ENCODE data around the gene ZNF776. TPM values are rescaled to one million over a fixed set of nuclear protein-coding genes. Genes with fewer than 3 reads are reported as not detected.
"Not testable (repeated sequence)": the region's sequence is repeated elsewhere in the genome, so short reads cannot be mapped to it uniquely, and the experiment has no call there.

Gene ZNF776
- total RNA-seq, 2 experiments from 2014 or later, result 8.9 to 14.7 TPM

- POLR2A ChIA-PET; H3K36me3 Mint-ChIP-seq (ENCODE audit: low read depth); DNase-seq; ATAC-seq; H3K27ac Mint-ChIP-seq; H3K4me3 Mint-ChIP-seq; H3K9me3 Mint-ChIP-seq (ENCODE audit: low read depth); H3K27me3 Mint-ChIP-seq; H3K4me1 Mint-ChIP-seq: not testable (repeated sequence)
- intact Hi-C loops (cut with DNase I, micrococcal nuclease), result loop anchor here (1.0 to 5.0 kb wide), 3 partner anchors 164 to 419 kb away; no protein-coding TSS in a partner anchor
- CTCF ChIA-PET, result interaction anchor here (1.7 kb wide), 1 partner anchor 11 kb away, joined by 3 read pairs; the partner anchor contains the start of gene ZNF671
These were observed 7.8 kb upstream of the ZNF776 start for GRCh38 chr19:57738770-57739169.

- intact Hi-C loops (cut with DNase I, micrococcal nuclease), result loop anchor here (2.0 to 5.0 kb wide), 3 partner anchors 65 to 407 kb away; partner anchors contain the start of genes ZNF416 (in 1 of the 2) and ZNF552 (in 1 of the 2)
- H3K27ac Mint-ChIP-seq, result peak overlapping the region; percentile 98
These were observed 825 bp downstream of the ZNF776 start for GRCh38 chr19:57747472-57747807.

GRCh38 chr19:57748029-57748428 is 1.4 kb downstream of the ZNF776 start:
- H3K27me3 Mint-ChIP-seq, result no peaks in the 10 kb centered on the region
- CTCF ChIA-PET, result no interaction called here
- DNase-seq, result no peak
- POLR2A ChIA-PET, result interaction anchor here (1.9 kb wide), 1 partner anchor 21 kb away, joined by 8 read pairs; the partner anchor contains the start of gene ZNF671
- peak overlapping the region; percentile 93 for H3K4me3 Mint-ChIP-seq
- H3K4me1 Mint-ChIP-seq, result peaks cover 15% of the 10 kb centered on the region
- H3K9me3 Mint-ChIP-seq (ENCODE audit: low read depth), result peaks cover 40% of the 10 kb centered on the region
- peaks cover 66% of the 10 kb centered on the region for H3K36me3 Mint-ChIP-seq (ENCODE audit: low read depth)
- intact Hi-C loops (cut with DNase I, micrococcal nuclease), result loop anchor here in 1 of 2 experiments (5.0 kb wide), 1 partner anchor 64 kb away; the partner anchor contains the start of gene ZNF552
- H3K27ac Mint-ChIP-seq, result no peak overlapping the region
- no peak for ATAC-seq

More at GRCh38 chr19:57747472-57747807, 825 bp downstream of the ZNF776 start:
- peak overlapping the region; percentile 93 for H3K4me3 Mint-ChIP-seq
- H3K4me1 Mint-ChIP-seq, result peaks cover 15% of the 10 kb centered on the region
- ChIA-PET CTCF (interaction anchor here (1.2 kb wide), 1 partner anchor 13 kb away, joined by 3 read pairs; no protein-coding TSS in a partner anchor), POLR2A (interaction anchor here (0.7 to 1.9 kb wide), 2 partner anchors 20 to 197 kb away, joined by 3 to 8 read pairs; partner anchors contain the start of gene ZNF671)
- no peak for ATAC-seq
- no peak for DNase-seq
- peaks cover 60% of the 10 kb centered on the region for H3K36me3 Mint-ChIP-seq (ENCODE audit: low read depth)
- no peaks in the 10 kb centered on the region for H3K27me3 Mint-ChIP-seq
- H3K9me3 Mint-ChIP-seq (ENCODE audit: low read depth), result peaks cover 34% of the 10 kb centered on the region

GRCh38 chr19:57754091-57754673 is 7.6 kb downstream of the ZNF776 start:
- no peak overlapping the region for H3K4me3 Mint-ChIP-seq
- peaks cover 98% of the 10 kb centered on the region for H3K36me3 Mint-ChIP-seq (ENCODE audit: low read depth)
- ATAC-seq, result no peak
- H3K27ac Mint-ChIP-seq, result no peak overlapping the region
- H3K4me1 Mint-ChIP-seq, result peaks cover 3% of the 10 kb centered on the region
- intact Hi-C loops (cut with DNase I, micrococcal nuclease), result no loop called here
- H3K9me3 Mint-ChIP-seq (ENCODE audit: low read depth), result peaks cover 61% of the 10 kb centered on the region
- DNase-seq, result no peak
- H3K27me3 Mint-ChIP-seq, result no peaks in the 10 kb centered on the region
- ChIA-PET POLR2A (no interaction called here), CTCF (no interaction called here)

GRCh38 chr19:57755031-57755430 is 8.4 kb downstream of the ZNF776 start:
- CTCF ChIA-PET, result interaction anchor here (0.8 to 1.1 kb wide), 2 partner anchors 9 to 318 kb away, joined by 3 read pairs; no protein-coding TSS in a partner anchor
- Mint-ChIP-seq H3K36me3 (ENCODE audit: low read depth) (peaks cover 98% of the 10 kb centered on the region), H3K27me3 (no peaks in the 10 kb centered on the region), H3K4me3 (no peak overlapping the region), H3K27ac (no peak overlapping the region), H3K4me1 (no peaks in the 10 kb centered on the region), H3K9me3 (ENCODE audit: low read depth) (peaks cover 62% of the 10 kb centered on the region)
- POLR2A ChIA-PET, result no interaction called here
- DNase-seq (no peak), ATAC-seq (no peak)
- intact Hi-C loops (cut with DNase I, micrococcal nuclease), result no loop called here

GRCh38 chr19:57757941-57758340 is 11.3 kb downstream of the ZNF776 start:
- Mint-ChIP-seq H3K27me3 (no peaks in the 10 kb centered on the region), H3K4me1 (no peaks in the 10 kb centered on the region), H3K36me3 (ENCODE audit: low read depth) (peaks cover 87% of the 10 kb centered on the region), H3K9me3 (ENCODE audit: low read depth) (peaks cover 41% of the 10 kb centered on the region), H3K27ac (no peak overlapping the region), H3K4me3 (no peak overlapping the region)
- intact Hi-C loops (cut with DNase I, micrococcal nuclease), result no loop called here
- POLR2A ChIA-PET, result no interaction called here
- no peak for DNase-seq
- CTCF ChIA-PET, result no interaction called here
- no peak for ATAC-seq

- no peak overlapping the region for H3K27ac Mint-ChIP-seq
- no peaks in the 10 kb centered on the region for H3K4me1 Mint-ChIP-seq
- peaks cover 85% of the 10 kb centered on the region for H3K36me3 Mint-ChIP-seq (ENCODE audit: low read depth)
- ChIA-PET POLR2A (no interaction called here), CTCF (no interaction called here)
- no peak for ATAC-seq
- intact Hi-C loops (cut with DNase I, micrococcal nuclease), result no loop called here
- no peak overlapping the region for H3K4me3 Mint-ChIP-seq
- peaks cover 30% of the 10 kb centered on the region for H3K9me3 Mint-ChIP-seq (ENCODE audit: low read depth)
- DNase-seq, result no peak
- H3K27me3 Mint-ChIP-seq, result no peaks in the 10 kb centered on the region
These were observed 12.5 kb downstream of the ZNF776 start for GRCh38 chr19:57759096-57759495.

GRCh38 chr19:57769345-57770131 is 22.9 kb downstream of the ZNF776 start, which contains the start of gene ZNF586:
ZNF586 (plus strand) TSS chr19:57769676; CDS start chr19:57769843, 167 bp downstream.
- peaks cover 21% of the 10 kb centered on the region for H3K9me3 Mint-ChIP-seq (ENCODE audit: low read depth)
- peaks cover 25% of the 10 kb centered on the region for H3K4me1 Mint-ChIP-seq
- CTCF ChIA-PET, result interaction anchor here (0.6 to 0.7 kb wide), 2 partner anchors 225 to 418 kb away, joined by 3 to 6 read pairs; no protein-coding TSS in a partner anchor
- DNase-seq (peak; percentile 93), ATAC-seq (peak; percentile 99)
- H3K27me3 Mint-ChIP-seq, result no peaks in the 10 kb centered on the region
- peak within 1 kb of the TSS; percentile 90 for H3K4me3 Mint-ChIP-seq
- POLR2A ChIA-PET, result interaction anchor here (0.5 to 1.6 kb wide), 5 partner anchors 50 to 774 kb away, joined by 3 to 6 read pairs (median 4); partner anchors contain the start of genes TRIM28 and ZNF551
- intact Hi-C loops (cut with DNase I, micrococcal nuclease), result loop anchor here (1.0 to 10.0 kb wide), 11 partner anchors 23 to 495 kb away; partner anchors contain the start of genes ZNF552 (in 2 of the 2), ZNF776 (in 2 of the 2), ZNF17 (in 1 of the 2) and ZNF211 (in 1 of the 2)
- peak within 1 kb of the TSS; percentile 93 for H3K27ac Mint-ChIP-seq
- peaks cover 56% of the 10 kb centered on the region for H3K36me3 Mint-ChIP-seq (ENCODE audit: low read depth)

- peaks cover 70% of the 10 kb centered on the region for H3K36me3 Mint-ChIP-seq (ENCODE audit: low read depth)
- H3K4me3 Mint-ChIP-seq, result peak overlapping the region; percentile 38
- H3K4me1 Mint-ChIP-seq, result peaks cover 31% of the 10 kb centered on the region
- no peak for DNase-seq
- H3K9me3 Mint-ChIP-seq (ENCODE audit: low read depth), result peaks cover 28% of the 10 kb centered on the region
- H3K27ac Mint-ChIP-seq, result peak overlapping the region; percentile 27
- no peaks in the 10 kb centered on the region for H3K27me3 Mint-ChIP-seq
- ChIA-PET CTCF (no interaction called here), POLR2A (no interaction called here)
- ATAC-seq, result no peak
- intact Hi-C loops (cut with DNase I, micrococcal nuclease), result loop anchor here in 1 of 2 experiments (10.0 kb wide), 1 partner anchor 493 kb away; no protein-coding TSS in a partner anchor
These were observed 24.8 kb downstream of the ZNF776 start for GRCh38 chr19:57771417-57771816.

GRCh38 chr19:57773488-57773887 is 26.9 kb downstream of the ZNF776 start:
- Mint-ChIP-seq H3K4me1 (peaks cover 31% of the 10 kb centered on the region), H3K36me3 (ENCODE audit: low read depth) (peaks cover 81% of the 10 kb centered on the region), H3K27ac (peak overlapping the region; percentile 38), H3K4me3 (no peak overlapping the region), H3K27me3 (no peaks in the 10 kb centered on the region), H3K9me3 (ENCODE audit: low read depth) (peaks cover 36% of the 10 kb centered on the region)
- DNase-seq, result no peak
- intact Hi-C loops (cut with DNase I, micrococcal nuclease), result loop anchor here in 1 of 2 experiments (10.0 kb wide), 1 partner anchor 491 kb away; no protein-coding TSS in a partner anchor
- ChIA-PET POLR2A (no interaction called here), CTCF (no interaction called here)
- ATAC-seq, result no peak

GRCh38 chr19:57776764-57777296 is 30.2 kb downstream of the ZNF776 start:
- ATAC-seq, result no peak
- Mint-ChIP-seq H3K4me3 (no peak overlapping the region), H3K9me3 (ENCODE audit: low read depth) (peaks cover 60% of the 10 kb centered on the region), H3K27ac (no peak overlapping the region), H3K36me3 (ENCODE audit: low read depth) (peaks cover 93% of the 10 kb centered on the region), H3K4me1 (peaks cover 17% of the 10 kb centered on the region), H3K27me3 (no peaks in the 10 kb centered on the region)
- ChIA-PET CTCF (no interaction called here), POLR2A (no interaction called here)
- intact Hi-C loops (cut with DNase I, micrococcal nuclease), result loop anchor here in 1 of 2 experiments (10.0 kb wide), 1 partner anchor 488 kb away; no protein-coding TSS in a partner anchor
- no peak for DNase-seq

All from activated CD4-positive, alpha-beta T cell treated with anti-CD3 and anti-CD28 coated beads for 36 hours (primary cell).